LNCAP (cell line): ENCODE measurements around the gene APLP2.

Experiments used
- TF ChIP-seq, protein P1 (sequence below): fragments of 450-650 bp; IDR thresholded peaks from 2 replicates; pipeline ENCODE4 v1.5.1; 2017; ENCODE audit warnings: mild to moderate bottlenecking

APLP2 gene

DNA sequence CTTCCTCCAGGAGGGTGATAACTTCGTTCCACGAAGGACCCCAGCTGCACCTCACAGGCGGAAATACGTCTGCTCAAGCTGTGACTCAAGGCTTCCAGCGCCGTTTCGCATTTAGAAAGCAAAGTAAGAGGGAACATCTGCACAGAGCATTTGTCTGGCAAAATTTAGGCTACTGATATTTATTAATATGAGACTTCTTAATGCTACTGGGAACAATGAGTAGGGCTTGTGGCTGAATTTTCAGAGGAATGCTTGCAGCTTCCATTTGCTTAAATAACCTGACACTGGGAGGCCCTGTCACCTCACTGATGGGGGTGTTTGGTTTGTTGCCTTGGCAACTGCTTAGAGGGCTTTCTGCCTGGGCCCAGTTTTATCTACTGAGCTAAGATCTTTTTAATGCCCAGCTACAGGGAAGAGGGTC, 75.2 kb downstream of the APLP2 start:
- TF ChIP-seq, protein P1, sequence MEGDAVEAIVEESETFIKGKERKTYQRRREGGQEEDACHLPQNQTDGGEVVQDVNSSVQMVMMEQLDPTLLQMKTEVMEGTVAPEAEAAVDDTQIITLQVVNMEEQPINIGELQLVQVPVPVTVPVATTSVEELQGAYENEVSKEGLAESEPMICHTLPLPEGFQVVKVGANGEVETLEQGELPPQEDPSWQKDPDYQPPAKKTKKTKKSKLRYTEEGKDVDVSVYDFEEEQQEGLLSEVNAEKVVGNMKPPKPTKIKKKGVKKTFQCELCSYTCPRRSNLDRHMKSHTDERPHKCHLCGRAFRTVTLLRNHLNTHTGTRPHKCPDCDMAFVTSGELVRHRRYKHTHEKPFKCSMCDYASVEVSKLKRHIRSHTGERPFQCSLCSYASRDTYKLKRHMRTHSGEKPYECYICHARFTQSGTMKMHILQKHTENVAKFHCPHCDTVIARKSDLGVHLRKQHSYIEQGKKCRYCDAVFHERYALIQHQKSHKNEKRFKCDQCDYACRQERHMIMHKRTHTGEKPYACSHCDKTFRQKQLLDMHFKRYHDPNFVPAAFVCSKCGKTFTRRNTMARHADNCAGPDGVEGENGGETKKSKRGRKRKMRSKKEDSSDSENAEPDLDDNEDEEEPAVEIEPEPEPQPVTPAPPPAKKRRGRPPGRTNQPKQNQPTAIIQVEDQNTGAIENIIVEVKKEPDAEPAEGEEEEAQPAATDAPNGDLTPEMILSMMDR: no peak

DNA sequence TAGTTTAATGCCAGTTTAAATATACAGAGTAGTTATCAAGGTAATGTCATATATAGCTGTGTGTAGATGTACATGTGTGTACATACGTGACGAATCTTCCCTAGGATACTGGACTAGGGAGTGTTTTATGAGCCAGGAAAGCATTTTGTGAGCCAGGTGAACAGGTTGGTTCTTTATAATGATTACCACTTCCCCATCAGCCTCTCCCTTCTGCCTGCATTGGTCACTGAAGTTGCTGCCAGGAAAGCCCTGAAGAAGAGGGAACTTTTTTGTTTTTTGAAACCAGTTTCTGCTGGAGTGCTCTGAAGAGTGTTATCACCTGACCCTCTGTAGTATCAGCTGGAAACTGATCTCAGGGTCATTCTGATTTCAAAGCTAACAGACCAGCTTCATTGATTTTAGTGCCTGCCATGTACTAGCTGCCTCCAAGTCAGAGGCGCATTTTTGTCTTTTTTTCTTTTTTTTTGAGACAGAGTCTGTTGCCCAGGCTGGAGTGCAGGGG, 75.7 kb downstream of the APLP2 start:
- TF ChIP-seq, protein P1: no peak

DNA sequence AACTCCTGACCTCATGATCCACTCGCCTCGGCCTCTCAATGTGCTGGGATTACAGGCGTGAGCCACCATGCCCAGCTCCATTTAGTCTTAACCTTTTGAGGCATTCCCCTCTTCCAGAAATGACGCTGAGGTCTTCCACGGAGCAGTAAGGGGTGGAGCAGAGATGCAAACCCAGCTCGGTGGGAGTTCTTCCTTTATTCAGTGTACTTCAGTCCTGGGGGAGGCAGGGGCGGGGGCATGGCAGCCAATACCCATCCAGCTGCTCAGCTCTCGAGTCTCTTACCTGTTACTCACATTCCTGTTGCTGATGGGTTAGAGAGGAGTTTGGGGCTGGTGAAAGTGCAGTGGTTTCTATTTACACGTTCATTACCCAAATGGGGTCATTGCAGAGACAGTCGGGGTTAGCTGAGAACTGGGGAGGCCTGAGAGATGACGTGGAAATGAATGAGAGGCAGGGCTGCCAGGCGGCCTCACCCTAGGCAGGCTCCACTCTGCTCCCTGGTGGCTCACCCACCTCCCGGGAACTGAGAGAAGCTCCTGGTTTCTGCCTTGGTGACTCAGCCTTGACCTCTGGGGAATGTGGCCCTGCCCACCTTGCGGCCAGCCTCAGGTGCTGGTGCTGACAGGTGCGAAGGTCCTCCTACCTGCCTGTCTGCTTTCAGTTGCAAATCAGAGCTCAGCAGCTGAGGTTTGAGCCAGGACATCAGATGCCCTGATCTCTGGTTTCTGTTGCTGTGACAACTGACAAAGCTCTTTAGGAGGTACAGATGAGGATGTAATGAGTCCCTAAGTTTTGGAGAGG, 76.5 kb downstream of the APLP2 start:
- TF ChIP-seq, protein P1: no peak

DNA sequence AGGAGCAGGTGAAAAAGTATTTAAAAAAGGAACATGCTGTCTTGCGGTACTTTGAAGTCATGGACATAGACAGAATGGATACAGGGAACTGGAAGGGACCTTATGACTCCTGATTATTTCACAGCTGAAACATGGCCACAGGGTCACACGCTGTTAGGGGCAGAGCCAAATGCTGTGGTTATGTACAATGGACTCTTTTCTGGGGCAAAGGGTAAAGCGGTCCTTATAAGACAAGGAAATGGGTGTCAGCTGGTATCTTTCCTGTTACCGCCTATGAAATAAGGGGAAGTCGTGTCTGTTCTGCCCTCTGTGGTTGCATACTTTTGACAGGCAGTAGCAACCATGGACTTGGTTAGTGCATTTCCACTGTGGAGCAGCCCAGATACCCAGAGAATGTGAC, 77.1 kb downstream of the APLP2 start:
- TF ChIP-seq, protein P1: no peak

DNA sequence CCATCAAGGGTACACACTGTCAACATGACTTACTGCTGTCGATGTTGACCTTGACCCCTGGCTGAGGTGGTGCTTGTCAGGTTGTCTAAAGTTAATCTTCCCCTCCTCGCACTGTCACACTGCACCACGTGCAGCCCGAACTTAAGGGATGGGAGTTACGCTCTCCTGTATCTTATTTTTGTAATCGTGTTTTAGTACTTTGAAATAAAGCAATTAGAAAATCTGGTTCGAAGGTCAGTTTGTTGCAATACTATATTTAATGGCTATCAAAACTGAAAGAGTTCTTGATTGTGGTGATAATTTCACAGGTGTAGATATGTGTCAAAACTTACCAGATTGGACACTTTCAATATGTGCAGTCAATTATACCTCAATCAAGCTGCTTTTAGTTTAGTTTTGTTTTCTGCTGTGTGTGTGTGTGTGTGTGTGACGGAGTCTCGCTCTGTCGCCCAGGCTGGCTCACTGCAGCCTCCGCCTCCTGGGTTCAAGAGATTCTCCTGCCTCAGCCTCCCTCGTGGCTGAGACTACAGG, 79.2 kb downstream of the APLP2 start:
- TF ChIP-seq, protein P1: no peak

DNA sequence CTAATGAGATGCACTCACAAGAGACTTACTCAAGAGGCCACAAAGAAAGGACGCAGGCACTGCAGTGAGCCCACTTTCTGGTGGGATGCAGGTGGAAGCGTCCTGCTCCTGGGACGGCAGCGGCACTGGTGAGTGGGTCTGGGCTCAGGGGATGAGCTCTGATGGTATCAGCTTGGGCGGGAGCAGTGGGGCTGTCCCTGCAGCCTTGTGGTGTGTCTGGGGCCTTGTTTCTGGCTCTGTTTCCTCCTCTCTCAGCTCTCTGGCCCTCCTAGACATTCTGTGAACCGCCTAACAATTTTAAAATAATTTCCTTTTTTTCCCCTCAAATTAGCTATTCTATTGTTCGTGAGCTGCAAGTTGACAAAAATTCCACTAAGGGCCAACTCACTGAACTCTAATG, 81.1 kb downstream of the APLP2 start:
- TF ChIP-seq, protein P1: no peak

DNA sequence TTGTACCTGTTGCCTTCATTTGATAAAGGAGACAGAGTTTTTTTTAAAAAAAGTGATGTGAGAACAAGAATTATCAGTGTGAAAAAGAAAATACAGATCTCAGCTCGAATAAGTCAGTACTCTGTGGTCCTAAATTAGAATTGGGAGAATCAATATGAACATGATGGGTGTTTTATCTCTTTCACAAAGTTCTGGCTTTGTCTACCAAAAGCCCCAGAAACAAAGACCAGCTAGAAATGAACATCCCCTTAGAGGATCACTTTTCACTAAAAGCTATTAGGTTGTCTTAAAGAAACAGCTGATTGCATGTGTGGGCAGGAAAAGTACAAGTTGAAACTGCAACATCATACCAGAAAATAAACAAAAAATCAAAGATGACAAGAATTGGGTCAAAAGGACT, 81.5 kb downstream of the APLP2 start:
- TF ChIP-seq, protein P1: no peak
